GM12892 (cell line): ENCODE data around the gene PCDH17.

ENCODE experiments used
- POLR2A ChIP-seq: IDR thresholded peaks from 2 replicates; pipeline ENCODE4 v1.6.1; 2011; ENCODE audit warnings: low read depth, low read length, control low read depth
- POLR2AphosphoS5 ChIP-seq: IDR thresholded peaks from 2 replicates; pipeline ENCODE4 v1.6.1; 2011; ENCODE audit warnings: low read depth, low read length, control low read depth
- TAF1 ChIP-seq: IDR thresholded peaks from 2 replicates; pipeline ENCODE4 v1.6.1; 2011; ENCODE audit warnings: low read depth, mild to moderate bottlenecking, control low read depth, low read length, borderline replicate concordance

- TF ChIP-seq TAF1 (no peak), POLR2A (no peak), POLR2AphosphoS5 (no peak)
These were observed 30.0 kb upstream of the PCDH17 start for GRCh38 chr13:57601536-57601935.
